ENCODE results near the gene PRKG1.

PRKG1 gene

DNA sequence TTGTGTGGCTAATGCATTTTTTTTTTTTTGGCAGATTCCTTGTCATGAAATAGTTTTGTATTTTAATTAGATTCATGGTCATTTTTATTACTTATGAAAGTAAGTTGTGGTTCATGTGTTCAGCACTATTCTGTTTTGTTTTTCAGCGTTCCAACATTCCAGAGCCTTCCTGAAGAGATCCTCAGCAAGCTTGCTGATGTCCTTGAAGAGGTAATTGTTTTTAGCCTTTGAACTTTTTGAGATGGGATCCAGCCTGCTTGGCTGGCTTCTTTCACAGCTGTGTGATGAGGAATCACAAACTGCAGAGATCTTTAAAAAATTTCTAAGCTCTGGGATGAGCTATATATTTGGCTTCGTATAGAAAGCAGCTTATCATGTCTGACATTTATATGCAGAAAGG is 833.1 kb downstream of the PRKG1 start:
- DNase-seq = no peak

DNA sequence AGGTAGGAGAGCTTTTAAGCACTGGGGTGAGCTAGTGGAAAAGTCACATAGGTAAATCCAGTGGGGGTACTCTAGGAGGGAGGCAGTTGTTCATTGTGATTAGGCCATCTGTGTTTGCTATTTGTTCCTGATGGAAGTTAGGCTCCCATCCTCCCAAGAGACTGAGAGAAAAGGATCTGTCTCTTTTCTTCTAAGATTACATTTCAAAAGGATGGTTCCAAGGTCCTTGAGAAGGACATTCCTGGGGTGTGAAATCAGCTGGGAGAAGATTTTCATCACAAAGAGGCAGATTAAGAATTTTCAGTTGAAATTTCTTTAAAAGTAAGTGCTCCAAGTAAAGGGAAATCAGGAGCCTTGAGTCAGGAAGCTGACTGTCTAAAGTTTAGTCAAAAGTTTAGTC is 835.9 kb downstream of the PRKG1 start:
- DNase-seq = no peak

DNA sequence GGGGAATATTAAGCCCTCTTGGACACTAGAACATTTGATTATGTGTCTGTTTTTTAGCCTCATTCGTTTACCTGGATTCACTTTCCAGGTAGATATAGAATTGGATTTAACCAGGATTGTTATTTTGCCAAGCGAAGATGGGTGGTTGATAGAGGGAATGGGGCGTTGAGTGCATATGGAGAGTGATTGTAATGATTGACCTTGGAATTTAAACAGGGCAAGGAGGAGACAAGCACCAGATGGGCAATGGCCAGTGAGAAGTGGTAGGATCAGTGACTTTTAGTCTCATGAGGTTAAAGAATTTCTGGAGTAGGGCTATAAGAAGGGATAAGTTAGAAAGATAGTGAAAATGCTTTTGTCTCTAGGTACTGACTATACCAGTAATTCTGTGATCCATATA is 836.3 kb downstream of the PRKG1 start:
- DNase-seq = no peak

DNA sequence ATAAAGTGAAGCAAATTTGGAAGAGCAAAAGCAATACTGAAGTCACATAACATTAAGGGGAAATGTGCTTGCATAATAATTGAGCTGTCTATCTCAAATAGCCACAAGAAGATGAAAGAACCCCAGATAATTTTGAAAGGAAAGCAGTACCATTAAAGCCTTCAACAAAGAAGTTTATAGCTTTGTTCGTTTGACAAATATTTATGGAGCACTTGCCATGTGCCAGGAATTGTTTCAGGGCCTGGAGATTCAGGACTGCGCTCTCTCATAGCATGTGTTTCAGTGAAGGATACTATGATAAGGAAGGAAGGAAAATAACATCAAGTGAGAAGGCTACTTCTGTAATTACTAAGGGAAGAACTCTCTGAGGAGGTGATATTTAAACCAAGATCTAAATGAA is 837.4 kb downstream of the PRKG1 start:
- no peak for DNase-seq

DNA sequence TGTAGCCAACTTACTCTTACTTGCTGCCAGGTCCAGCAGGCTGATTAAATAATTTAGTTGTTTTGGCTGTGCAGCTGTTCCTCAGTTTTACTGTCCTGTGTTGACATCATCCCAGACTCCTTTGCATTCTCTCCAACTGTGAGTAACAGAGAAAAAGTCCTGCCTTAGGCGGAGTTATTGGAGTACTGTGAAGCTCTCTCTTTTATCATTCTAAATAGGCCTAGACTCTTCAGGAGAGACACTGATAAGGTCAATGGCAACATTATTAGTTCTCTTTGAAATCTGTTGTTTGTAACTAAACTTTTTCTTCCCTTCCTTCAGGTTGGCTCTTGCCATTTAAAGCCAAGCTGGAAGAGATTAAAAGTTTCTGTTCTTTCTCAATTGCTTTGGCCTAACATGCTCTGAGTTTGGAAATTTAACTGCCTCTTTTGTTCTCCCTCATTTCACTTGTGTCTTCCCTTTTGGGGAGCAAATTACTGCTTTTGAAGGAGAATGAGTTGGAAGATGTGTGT is 840.8 kb downstream of the PRKG1 start:
- no peak for DNase-seq

DNA sequence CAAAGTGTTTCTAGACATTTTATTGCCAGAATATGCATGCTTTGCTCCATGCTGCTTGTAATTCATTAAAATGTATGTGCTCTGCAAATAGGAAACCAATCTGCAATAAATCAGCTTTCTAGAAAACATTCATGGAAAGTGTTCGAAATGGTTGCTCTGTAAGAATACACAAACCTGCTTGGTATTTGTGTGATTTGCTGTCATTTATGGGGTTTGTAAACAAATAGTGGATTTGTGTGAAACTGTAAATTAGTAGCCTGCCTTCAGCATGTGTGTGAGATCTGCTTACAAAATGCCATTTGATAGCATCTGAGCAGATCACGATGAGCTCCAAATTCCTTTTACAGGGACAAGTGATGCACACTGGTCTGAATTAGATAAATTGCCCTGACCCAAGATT is 844.2 kb downstream of the PRKG1 start:
- no peak for DNase-seq

DNA sequence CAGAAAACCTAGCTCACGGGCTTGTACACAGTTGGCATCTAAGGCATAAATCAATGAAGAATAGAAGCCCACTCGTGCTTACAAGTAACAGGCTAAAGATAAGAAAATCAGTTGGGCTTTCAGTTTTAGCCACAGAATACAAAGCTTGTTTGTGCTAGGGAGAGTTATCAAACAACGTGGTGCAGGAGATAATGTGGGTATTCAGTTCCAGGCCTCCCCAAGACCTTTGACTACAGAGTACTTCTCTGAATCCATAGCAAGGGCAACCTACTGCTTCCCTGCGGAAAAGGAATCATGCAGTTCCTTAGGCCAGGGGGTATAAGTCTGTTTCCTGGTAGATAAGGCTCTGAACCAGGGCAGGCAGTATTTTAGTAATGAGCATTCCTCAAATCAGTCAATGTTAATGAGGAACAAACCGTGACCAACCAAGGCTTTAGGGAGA is 844.6 kb downstream of the PRKG1 start:
- no peak for DNase-seq

DNA sequence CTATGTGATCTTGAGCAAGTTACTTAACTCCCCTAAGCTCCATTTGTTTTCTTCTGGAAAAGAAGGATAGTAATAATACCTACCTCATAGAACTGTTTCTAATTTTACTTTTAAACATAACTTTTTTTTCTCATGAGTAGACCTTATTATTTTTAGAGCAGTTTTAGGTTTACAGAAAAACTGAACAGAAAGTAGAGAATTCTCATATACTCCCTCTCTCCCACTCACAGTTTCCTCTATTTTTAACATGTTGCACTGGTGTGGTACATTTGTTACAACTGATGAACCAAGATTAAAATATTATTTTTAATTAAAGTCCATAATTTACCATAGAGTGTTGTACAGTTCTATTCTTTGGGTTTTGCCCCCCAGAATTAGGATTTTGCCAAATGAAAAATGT is 846.4 kb downstream of the PRKG1 start:
- no peak for DNase-seq

DNA sequence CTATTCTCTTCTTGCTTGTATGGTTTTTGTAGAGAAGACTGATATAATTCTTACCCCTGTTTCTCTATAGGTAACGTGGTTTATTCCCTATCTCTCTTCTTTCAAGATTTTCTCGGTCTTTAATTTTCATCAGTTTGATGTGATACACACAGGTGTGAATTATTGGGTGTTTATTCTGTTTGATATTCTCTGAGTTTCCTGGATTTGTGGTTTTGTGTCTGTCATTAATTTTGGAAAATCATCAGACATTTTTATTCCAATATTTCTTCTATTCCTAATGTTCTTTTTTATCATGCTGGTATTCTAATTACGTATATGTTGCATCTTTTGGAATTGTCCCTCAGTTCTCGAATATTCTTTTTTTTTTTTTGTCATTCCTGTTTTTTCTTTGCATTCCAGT is 850.1 kb downstream of the PRKG1 start:
- no peak for DNase-seq

DNA sequence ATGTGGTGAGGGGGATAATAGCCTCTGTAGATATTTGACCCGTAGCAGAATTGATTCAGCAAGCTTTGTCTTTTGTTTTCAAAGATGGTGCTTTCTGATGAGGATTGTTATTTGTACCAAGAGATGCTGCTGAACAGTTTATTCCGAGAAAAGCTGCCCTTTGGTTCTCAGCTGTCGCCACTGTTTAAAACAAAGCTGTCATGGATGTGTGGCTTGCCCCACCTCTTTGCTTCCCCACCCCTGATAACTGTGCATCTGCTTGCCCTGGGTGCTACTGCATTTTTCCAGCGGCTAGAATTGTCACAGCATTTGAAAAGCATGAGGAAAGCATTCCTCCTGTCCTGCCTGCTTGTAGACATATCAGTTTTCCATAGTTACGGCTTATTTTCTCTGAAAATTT is 852.0 kb downstream of the PRKG1 start:
- no peak for DNase-seq

DNA sequence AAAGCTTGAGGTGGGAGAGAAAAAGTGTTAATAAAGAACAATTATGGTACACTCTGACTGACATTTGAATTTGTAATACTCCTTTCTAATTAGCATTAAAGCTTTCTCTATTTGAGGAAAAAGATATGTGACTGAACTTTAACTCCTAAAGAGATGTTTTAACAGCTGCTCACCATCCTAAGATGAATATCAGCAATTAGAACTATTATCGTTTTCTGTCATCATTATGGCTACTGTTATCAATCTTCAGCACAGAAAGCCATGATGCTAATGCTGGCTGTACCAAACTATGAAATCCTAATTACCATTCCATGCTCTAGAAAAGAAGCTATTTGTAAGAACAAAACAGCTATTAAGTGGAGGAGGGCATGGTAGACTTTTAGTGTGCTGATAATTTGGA is 853.9 kb downstream of the PRKG1 start:
- DNase-seq = no peak

DNA sequence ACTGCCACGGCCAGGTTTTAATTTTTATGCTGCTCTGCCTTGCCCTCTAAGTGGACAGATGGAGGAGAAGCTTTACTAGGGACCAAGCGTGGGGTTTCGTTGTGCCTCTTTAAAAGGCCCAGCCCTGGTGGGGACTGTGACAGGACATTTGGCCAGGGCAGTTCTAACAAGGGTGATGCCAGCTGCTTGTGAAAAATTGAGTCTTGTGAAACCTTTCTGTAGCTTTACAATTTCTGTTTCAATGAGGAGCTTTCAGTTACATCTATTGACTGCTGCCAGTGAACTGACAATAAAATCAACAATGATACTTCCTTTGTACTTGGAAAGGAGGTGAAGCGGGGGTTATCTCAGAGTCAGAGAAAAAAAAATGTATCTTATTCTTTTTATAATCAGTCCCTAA is 858.2 kb downstream of the PRKG1 start:
- no peak for DNase-seq

DNA sequence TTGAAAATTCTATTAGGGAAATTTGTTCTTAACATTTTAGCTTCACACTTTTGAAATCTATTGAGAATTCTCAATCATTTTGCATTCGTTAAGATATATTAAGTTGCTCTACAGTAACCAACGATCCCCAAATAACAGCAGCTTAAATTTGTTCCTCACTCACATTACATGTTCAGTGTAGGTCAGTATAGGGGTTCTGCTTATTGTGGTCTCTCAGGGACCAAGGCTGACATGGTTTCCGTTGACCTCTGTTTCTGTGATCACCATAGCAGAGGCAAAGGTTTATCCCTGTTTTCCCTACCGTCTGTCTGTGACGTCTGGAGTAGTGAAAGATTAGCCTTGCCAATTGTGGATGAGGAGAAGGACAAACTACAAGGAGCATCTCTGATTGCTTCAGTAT is 860.1 kb downstream of the PRKG1 start:
- DNase-seq = no peak

DNA sequence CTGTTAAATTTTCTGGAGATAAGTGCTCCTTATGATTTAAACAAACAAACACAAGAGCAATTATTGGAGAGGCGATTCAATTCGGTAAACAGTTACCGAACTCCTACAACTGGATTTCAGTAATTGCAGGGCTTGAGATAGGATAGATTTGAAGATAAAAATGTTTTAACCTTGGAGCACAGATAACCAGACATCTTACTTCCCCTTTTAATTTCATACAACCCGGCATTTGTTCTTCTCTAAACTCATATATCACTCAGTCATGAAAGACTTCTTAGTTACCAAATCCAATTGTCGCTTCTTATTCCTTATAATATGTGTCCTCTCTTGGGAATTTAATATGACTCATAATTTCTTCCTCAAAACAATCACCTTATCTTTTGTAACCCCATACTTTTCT is 861.1 kb downstream of the PRKG1 start:
- no peak for DNase-seq

DNA sequence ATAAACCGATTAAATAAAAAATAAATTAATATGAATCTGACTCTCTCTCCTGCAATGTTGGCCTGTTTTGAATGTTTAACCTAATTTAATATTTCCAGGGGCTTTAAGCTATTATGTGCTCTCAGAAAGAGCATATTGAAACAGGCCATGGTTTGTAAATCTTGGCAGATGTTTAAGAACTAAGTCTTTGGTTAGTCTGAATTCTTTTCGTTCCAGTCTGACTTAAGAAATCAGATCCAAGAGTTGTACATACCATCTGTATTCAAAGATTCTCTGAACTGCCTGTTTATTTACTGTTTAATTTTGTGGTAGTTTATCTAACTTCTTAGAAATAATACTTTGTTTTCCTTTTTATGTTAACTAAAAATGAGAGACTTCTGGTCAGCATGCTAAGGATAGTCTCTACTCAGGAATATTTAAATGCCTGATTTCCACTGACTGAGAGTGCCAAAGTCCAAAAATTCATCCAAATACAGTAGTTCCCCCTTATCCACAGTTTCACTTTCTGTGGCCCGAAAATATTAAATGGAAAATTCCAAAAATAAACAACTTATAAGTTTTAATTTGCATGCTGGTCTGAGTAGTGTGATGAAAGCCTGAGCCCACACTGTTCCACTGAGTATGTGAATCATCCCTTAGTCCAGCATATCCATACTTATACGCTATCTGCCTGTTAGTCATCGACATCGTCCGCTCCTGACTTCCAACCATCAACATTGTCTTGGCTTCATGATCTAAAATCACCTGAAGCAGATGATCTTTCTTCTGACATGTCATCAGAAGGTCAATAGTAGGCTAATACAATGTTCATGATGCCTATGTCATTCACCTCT is 863.2 kb downstream of the PRKG1 start:
- no peak for DNase-seq

DNA sequence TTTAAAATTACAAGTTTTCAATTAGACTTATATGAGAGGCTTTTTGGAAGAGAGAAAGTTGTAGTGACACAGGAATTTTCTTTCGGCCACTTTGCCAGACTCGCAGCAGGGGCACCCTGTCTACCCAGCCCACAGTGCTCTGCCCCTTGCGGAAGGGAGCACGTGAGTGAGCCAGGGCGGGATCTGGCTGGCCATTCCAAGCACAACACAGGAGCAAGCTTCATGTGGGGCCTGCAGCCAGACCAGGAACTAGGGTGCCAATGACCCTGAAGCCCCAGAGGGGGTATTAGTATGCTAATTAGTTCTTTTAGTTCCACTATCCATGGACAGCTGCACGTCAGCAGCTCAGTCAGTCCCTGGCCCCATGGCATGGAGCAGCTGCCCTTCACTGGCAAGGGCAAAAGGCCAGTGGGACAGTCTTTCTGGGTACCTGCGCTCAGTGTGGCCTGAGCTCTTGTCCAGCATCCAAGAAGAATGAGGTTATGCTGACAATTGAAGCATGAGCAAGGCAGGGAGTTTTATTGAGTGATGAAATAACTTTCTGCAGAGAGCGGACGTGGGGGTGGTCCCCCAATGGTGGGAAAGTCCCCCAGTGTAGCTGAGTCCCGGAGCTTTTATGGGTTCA is 876.2 kb downstream of the PRKG1 start:
- DNase-seq = no peak

DNA sequence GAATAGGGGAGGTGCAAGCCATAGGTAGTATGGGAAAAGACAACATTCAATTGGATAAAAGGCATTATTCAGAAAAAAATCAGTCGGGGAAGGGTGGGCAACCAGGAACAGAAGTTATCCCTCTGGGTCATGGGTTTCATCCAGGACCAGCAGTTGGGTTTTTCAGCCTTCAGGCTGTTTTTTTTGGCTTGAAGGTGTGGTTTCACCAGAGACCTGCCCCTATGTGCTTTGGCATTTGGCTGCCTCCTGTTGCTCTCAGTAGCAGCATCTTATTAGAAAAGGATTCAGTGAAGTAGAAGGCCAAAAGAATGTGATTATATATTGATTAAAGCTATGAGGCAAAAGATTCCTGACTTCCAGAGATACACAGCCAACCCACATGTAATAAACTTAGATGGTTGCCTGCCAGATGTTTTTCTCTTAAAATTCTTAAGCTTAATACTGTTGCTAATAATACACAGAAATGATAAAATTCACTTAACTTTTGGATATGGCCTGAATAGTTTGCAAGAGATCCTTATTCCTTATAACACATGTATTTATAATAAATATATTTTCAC is 876.8 kb downstream of the PRKG1 start:
- no peak for DNase-seq

DNA sequence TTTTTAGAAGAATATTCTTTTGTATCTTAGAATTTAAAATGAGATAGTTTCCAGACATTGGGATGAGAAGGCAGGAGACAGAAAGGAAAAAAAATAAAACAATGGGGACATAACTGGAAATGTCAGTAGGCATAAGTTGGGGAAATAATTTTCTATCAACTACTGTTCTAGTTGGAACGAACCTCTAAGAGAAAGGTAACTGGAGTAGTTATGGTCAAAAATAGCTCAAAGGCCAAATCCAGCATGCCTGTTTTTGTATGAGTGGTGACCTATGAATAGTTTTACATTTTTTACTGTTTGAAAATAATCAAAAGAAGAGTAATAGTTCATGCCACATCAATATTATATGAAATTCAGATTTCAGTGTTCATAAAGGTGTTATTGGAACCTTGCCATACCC is 877.3 kb downstream of the PRKG1 start:
- no peak for DNase-seq

DNA sequence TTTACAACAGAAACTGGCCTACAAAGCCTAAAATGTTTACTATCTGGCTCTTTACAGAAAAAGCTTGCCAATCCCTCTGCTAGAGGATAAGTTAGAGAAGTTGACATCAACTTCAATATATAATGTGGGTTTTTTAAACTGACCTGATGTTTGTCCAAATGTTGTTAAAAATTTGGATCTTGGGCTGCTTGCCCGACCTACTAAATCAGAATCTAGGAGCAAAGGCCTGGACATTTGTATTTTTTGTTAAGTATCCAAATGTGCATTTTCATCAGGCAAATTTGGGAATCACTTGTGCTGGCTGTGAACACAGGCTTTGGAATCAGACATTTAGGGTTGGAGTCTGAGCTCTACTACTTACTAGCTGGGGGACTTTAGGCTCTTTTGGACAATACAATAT is 877.8 kb downstream of the PRKG1 start:
- DNase-seq = no peak

DNA sequence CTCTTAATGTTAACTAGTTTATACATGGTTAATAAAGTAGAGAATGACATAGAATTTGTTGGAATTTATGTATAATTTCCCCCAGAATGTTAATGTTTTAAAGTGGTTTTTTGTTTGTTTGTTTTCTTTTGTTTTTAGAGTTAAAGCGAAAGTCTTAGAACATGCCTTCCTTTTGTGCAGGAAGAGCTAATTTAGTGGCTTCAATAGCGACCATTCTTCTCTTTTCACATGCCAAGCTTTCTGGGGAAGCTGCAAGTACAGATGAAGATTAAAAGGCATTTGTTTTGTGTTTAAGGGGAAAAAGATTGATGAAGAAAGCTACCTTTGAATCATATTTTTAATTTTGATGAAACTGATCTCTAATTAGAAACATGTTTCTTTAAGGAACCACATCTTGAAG is 881.4 kb downstream of the PRKG1 start:
- DNase-seq = no peak

DNA sequence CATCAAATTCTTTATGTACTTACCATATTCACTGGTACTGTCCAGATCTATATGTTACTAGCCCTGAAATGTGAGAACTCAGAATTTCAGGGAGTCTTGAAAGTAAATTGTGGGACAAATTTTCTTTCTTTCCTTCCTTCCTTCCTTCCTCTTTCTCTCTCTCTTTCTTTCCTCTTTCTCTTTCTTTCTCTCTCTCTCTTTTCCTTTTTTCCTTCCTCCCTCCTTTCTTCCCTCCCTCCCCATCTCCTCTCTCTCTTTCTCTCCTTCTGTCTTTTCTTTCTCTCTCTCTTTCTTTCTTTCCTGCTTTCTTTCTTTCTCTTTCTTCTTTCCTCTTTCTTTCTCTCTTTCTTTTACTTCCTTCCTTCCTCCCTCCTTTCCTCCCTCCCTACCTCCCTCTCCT is 882.5 kb downstream of the PRKG1 start:
- no peak for DNase-seq

DNA sequence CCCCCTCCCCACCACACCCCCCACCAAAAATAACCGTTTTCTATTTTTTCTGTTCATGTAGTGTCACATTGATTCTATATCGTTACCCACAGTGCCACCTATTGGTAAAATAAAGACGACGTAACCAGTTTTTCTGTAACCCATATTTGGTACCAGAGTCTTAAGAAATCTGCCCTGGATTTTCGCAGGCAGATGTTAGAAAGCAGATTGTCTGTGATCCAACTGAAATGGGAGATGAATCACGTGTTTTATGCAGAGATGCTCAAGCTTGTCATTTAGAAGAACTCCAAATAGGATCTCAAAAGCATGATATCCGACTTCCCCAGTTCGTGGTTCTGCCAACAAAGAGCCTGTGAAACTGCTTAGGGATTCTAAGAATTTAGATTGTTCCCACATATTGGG is 886.2 kb downstream of the PRKG1 start:
- peak; percentile 45 to 61 (median 56) for DNase-seq

DNA sequence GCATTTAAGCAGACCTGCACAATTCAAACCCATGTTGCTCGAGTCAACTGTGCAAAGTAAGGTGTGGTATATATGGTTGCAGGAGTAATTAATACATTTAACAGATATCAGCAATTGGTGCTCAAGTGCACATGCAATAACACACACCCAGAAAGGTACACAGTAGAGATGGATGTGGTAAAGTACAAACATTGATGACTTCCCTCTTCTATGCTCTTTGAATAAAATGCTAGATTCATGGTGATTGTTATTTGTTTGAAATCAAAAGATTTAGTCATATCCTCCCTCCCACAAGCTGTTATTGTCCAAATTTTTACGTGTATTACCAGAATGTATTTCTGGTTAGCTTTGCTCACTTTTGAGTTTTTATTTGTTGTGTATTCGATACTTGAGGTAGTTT is 887.1 kb downstream of the PRKG1 start:
- DNase-seq = no peak

DNA sequence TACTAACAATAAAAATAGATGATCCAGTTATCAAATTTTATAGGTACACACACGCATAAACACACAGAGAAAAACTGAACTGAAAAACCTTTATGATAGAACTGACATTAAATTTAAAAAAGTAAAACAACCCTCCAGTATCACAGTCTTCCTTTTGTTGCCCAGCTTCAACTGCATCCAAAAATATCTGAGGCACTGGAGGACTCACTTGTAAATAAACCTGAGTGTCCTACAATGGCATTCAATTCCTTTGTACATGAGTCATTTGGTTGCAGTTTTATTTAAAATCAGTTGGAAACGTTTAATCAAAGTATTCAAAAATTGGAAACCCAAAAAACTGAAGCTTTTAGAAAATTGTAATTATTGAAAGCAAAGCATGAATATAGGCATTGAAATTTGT is 890.3 kb downstream of the PRKG1 start:
- no peak for DNase-seq
